Hindlimb muscle (tissue), 1 donor: ENCODE results near the gene LSM14B. TPM values are rescaled to one million over a fixed set of nuclear protein-coding genes. Genes with fewer than 3 reads are reported as not detected.
"Not testable (repeated sequence)": the region's sequence is repeated elsewhere in the genome, so short reads cannot be mapped to it uniquely, and the experiment has no call there.

ENCODE experiments used
- DNase-seq: peaks from one replicate; pipeline ENCODE4 v3.0.0-alpha.2; 2013
- polyA plus RNA-seq: library from polyadenylated mRNA; unstranded; fragments of 120-200 nt; gene quantifications from one replicate; pipeline ENCODE4 v1.2.1, GENCODE V29; 2013; ENCODE audit not compliant: insufficient read length

Gene LSM14B
- polyA plus RNA-seq, 1 donor = 91.1 TPM

DNA sequence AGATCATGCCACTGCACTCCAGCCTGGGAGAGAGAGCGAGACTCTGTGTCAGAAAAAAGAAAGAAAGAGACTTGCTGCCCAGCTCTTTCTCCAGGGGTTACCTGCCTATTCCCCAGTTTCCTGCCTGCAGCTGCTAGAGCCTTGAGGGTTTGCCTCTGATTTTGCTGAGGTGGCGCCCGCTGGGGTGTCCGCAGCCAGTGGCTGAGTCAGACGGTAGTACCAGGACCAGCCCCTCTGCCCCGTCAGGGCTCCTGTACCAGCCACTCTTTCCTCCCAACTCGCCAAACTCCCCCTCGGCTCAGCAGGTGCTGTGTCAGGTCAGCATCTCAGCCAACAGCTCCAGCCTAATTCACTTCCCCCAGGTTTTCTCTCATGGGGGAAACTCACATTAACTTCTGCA is 7.4 kb upstream of the LSM14B start:
- no peak for DNase-seq

GRCh38 chr20:62115800-62116407 is 6.4 kb upstream of the LSM14B start:
- not testable (repeated sequence) for DNase-seq

GRCh38 chr20:62116558-62117361 is 5.5 kb upstream of the LSM14B start:
- no peak for DNase-seq

- no peak for DNase-seq
These were observed 5.0 kb upstream of the LSM14B start for GRCh38 chr20:62117362-62117646.

DNA sequence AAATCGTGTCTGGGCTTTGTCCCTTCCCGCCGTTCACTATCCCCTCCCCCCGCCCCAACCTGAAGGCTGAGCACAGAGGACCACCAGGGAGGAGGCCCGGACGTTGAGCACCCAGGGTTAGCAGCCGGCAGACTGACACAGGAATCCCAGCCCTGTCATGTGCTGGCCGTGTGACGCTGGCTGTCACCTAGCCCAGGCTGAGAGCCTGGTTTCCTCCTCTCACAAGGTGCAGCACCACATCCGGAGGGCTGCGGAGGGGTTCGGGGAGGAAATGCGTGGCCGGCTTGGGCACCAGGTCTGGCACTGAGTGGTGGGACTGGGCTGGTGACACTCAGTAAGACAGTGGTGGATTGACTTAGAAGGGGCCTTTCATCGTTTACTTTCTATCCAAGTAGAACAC is 4.6 kb upstream of the LSM14B start:
- DNase-seq = no peak

- no peak for DNase-seq
These were observed 3.9 kb upstream of the LSM14B start for GRCh38 chr20:62118113-62119043.

DNA sequence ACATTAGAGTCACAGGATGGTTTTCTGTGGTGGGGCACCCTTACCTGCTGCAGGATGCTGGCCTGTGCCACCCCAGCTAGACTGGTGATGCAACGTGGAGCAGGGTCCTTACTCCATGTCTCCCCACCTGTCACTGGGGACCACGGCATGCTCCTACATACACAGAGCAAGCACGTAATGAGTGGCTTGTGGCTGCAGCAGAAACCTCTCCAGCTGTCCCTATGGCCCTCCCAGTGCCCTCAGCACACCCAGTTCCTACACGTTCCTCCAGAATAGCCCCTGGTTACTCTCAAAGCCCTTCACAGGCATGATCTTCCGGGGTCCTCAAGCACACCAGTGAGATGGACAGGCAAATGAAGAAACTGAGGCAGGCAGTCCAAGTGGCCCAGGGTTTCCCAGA is 3.2 kb upstream of the LSM14B start:
- no peak for DNase-seq

DNA sequence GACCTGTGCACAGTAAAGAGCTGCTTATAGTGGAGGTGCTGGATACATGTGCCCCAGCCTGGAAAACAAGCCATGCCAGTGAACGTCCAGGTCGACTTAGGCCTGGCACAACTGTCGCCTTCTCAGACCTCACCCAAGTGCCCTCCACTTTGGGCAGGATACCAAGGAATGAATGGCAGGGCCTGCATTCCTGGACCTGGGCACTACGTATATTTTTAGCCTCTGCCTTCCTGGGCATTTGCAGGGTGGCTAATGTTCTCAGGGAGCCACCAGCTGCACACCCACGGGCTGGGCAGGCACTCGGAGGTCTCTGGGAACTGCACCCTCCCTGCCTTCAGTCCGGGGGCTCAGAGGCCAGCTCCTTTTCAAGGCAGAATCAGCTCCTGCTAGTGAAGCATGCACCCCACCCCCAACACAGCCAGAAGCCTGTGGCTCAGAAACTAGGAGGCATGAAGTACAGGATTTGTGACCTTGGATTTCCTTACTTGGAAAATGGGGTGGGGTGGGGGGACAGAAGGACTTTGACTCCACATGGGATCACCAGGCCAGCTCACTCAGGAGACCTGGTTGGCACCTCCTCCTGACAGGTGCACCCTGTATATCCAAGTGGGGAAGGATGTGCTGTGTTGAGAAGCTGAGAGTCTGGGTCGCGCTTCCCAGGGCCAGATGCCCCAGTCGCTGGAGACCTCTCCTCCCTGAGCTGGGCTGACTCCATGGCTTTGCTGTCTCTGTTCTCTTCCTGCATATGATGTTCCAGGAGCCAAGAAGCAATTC is 2.5 kb upstream of the LSM14B start:
- DNase-seq = no peak

GRCh38 chr20:62120365-62120762 is 1.9 kb upstream of the LSM14B start:
- DNase-seq = no peak

DNA sequence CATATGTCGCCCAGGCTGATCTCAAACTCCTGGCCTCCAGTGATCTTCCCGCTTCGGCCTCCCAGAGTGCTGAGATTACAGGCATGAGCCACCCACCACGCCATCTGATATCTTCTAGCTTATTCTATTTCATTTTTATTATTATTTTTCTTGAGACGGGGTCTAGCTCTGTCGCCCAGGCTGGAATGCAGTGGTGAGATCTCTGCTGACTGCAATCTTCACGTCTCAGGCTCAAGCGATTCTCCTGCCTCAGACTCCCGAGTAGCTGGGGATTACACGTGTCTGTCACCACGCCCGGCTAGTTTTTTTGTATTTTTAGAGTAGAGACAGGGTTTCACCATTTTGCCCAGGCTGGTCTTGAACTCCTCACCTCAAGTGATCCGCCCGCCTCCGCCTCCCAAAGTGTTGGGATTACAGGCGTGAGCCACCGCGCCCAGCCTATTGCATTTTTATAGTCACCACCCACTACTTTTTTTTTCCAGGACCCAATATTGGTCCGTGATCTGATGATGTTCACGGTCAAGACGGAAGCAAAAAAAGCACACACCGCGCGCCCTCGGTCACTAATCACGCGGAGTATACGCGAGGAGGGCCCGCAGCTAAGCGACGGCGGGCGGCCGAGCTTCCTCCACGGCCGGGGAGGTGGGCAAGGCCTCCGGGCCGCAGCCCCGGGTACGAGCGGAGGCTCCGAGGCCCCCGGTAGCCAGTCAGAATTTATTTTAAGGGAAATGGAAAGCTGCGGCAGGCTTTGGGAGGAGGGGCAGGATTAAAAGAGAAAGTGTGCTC is 1.1 kb upstream of the LSM14B start:
- no peak for DNase-seq

GRCh38 chr20:62122654-62123449 is 577 bp downstream of the LSM14B start:
- DNase-seq = no peak

DNA sequence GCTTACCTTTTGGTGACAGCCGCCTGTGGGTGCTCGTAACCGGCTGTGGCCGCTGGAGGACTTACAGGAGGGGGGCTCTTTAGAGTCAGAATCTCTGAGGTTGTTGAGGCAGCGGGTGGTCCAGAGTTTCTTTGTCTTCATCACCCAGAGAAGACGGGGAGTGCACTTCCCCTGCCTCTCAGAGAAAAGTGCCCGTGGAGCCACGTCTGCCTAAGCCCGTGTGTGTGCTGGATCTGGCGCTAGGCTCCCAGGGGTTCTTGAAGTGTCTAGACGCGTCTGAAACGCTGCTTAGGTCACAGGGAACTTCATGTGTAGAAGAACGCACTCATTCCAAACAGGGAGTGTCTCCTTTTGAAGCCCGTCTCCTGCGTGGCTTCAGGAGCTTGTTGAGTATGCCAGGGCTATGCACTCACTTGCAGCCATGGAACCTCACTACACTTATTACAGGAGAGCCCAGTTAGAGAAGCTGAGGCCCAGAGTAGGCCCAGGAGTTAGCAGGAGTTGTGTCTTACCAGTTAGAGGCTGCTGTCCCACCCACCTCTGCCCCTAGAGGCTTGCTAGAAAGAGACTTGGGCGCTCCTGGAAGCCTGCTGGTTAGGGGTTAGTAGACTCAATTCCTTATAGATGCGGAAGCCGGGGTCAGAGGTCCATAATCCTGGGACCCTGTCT is 1.3 kb downstream of the LSM14B start:
- no peak for DNase-seq

DNA sequence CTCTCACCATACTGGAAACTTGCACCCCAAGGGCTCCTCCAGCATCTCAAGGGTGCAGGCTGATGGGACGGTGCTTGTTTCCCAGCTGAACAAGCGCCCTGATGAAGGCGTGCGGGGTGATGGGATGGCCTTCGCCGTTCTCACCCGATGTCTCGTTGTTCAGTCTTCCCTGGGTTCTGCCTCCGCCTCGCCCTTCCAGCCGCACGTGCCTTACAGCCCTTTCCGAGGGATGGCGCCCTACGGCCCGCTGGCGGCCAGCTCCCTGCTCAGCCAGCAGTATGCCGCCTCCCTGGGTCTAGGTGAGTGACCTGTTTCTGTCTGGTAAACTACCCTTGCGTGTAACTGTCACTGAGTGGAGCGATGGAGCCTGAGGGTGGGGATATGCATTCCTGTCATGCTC is 3.9 kb downstream of the LSM14B start:
- DNase-seq = no peak

- DNase-seq = no peak
These were observed 5.5 kb downstream of the LSM14B start for GRCh38 chr20:62127799-62128198.

- no peak for DNase-seq
These were observed 6.2 kb downstream of the LSM14B start for GRCh38 chr20:62128502-62128901.

DNA sequence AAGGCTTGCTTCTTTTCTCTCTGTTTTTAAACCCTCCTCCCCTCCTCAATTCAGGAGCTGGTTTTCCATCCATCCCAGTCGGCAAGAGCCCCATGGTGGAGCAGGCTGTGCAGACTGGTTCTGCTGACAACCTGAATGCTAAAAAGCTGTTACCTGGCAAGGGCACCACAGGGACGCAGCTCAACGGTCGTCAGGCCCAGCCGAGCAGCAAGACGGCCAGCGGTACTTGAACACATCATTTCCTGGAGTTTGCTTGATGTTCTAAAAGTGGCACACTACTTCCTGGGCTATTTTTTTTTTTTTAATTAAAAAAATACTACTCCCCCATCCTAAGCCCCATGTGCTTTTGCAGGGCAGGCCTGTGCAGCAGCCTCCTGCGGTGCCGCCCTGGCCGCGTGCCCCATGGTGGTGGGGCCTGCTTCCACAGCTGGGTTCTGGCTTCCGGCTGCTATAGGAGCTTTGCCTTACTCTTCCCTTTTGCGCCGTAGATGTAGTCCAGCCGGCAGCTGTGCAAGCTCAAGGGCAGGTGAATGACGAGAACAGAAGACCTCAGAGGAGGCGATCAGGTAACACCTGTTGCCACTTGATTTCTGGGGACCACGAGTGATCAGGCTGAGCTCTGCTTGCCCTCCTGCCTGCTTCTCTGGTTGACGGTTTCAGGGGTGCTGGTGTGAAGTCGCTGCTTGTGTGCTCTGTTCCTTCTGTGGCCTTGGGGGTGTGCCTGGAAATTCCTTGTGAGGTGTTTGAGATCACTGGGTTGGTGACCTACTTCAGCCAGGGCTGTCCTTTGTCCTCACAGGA is 7.7 kb downstream of the LSM14B start:
- no peak for DNase-seq

DNA sequence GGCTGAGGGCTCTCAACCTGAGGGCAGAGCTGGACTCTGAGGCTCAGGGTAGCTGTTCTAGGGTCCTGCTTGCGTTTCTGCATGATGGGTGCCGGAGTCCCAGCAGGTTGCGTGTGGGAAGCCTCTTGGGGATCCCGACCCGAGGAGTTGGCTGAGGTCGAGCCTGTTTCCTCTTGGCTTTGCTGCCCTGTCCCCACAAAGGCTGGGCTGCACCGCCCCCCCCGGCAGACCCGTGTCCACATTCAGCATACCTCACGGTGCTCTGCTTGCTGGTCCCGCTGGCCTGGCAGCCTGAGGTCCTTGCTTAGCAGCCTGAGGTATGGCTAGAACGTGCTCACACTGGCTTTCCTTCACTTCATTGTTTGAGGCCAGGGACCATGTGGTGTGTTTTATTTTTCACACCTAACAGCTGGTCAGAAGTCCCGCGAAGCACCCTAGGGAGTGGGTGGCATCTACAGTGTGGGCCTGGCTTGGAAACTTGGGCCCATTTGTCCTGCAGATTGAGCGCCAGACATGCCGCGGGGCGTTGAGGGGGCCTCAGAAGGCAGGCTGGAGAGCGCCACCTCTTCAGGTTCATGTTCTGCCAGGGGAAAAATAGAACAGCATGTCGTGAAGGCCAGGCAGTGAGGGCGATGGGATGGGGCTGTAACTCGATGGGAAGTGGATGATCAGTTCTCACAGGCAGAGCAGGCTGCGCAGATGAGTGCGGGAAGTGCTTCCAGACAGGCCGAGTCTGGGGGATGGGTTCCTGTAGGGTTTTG is 9.5 kb downstream of the LSM14B start:
- no peak for DNase-seq

DNA sequence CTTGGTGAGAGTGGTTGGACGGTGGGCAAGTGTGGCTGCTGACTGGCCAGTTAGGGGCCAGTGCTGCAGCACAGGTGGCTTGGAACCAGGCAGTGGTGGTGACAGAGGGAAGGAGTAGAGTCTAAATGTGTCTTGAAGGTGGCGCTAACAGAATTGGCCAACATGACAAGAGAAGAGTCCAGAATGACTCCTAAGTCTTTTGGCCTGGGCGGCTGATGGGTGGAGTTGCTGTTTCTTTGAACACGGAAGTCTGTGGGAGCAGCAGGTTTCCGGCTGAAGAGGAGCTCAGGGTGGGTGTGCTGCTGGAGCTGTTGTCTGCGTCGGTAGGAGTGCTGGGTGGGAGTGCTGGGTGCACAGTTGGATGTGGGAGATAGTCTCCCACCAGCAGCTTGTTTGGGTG is 10.1 kb downstream of the LSM14B start:
- DNase-seq = no peak
